ENCODE data around the gene CELF2.

CELF2 gene

GRCh38 chr10:10985361-10985760, 32.3 kb upstream of the CELF2 start:
- no peak for TF ChIP-seq CTCF (conservative IDR thresholded peaks at IDR 0.05)

GRCh38 chr10:10986606-10987005, 31.1 kb upstream of the CELF2 start:
- no peak overlapping the region for H3K27ac ChIP-seq

More at GRCh38 chr10:10985361-10985760, 32.3 kb upstream of the CELF2 start:
- no peak overlapping the region for H3K27ac ChIP-seq

GRCh38 chr10:10987111-10987510, 30.6 kb upstream of the CELF2 start:
- H3K27ac ChIP-seq, result no peak overlapping the region
- TF ChIP-seq CTCF (conservative IDR thresholded peaks at IDR 0.05), result no peak

More at GRCh38 chr10:10986606-10987005, 31.1 kb upstream of the CELF2 start:
- TF ChIP-seq CTCF (conservative IDR thresholded peaks at IDR 0.05), result no peak

GRCh38 chr10:10989669-10990068, 28.0 kb upstream of the CELF2 start:
- H3K27ac ChIP-seq, result no peak overlapping the region
- TF ChIP-seq CTCF (conservative IDR thresholded peaks at IDR 0.05), result no peak

- TF ChIP-seq CTCF (conservative IDR thresholded peaks at IDR 0.05), result no peak
- no peak overlapping the region for H3K27ac ChIP-seq
Measured at GRCh38 chr10:10991144-10991543, 26.5 kb upstream of the CELF2 start.

GRCh38 chr10:10992072-10992471, 25.6 kb upstream of the CELF2 start:
- no peak overlapping the region for H3K27ac ChIP-seq
- TF ChIP-seq CTCF (conservative IDR thresholded peaks at IDR 0.05), result no peak

- no peak for TF ChIP-seq CTCF (conservative IDR thresholded peaks at IDR 0.05)
- no peak overlapping the region for H3K27ac ChIP-seq
Measured at GRCh38 chr10:10992961-10993714, 24.5 kb upstream of the CELF2 start.
